ENCODE results near the gene RCHY1. TPM values are rescaled to one million over a fixed set of nuclear protein-coding genes. Genes with fewer than 3 reads are reported as not detected.
"Not testable (repeated sequence)": the region's sequence is repeated elsewhere in the genome, so short reads cannot be mapped to it uniquely, and the experiment has no call there.

Gene RCHY1
- total and polyA plus RNA-seq, 2 donors (not counting 3 experiments of a cell fraction or from before 2014, with no cell fraction given), result 21.1 to 30.9 TPM

GRCh38 chr4:75544870-75545269 lies 30.7 kb upstream of the RCHY1 start:
- ChIA-PET POLR2A (no interaction called here), CTCF (no interaction called here)
- Histone ChIP-seq H3K9ac (replicated peaks; ENCODE audit: extremely low read depth, insufficient read depth, low read length) (no peak overlapping the region), H3K36me3 (ENCODE audit: control insufficient read depth in 2 of 2, extremely low read depth in 1 of 2, insufficient read depth in 2 of 2, low read length in 2 of 2) (no peaks in the 10 kb centered on the region), H3K27me3 (ENCODE audit: control insufficient read depth in 2 of 2, insufficient read depth in 2 of 2, low read length in 2 of 2) (no peaks in the 10 kb centered on the region), H4K20me1 (replicated peaks; ENCODE audit: control insufficient read depth, extremely low read depth, insufficient read depth, low read length) (no peaks in the 10 kb centered on the region), H3K4me2 (ENCODE audit: insufficient read depth, low read length) (no peak overlapping the region), H3K4me3 (replicated peaks in 1 of 3; ENCODE audit: insufficient read depth in 1 of 3, low read depth in 1 of 3, low read length in 3 of 3) (no peak overlapping the region), H3K4me1 (ENCODE audit: control insufficient read depth, extremely low read depth, insufficient read depth, low read length) (no peaks in the 10 kb centered on the region), H3K79me2 (ENCODE audit: control insufficient read depth, insufficient read depth, low read length) (no peaks in the 10 kb centered on the region), H2AFZ (ENCODE audit: low read depth, low read length) (no peak overlapping the region), H3K27ac (ENCODE audit: insufficient read depth, low read depth, low read length) (no peak overlapping the region), H3K9me3 (replicated peaks; ENCODE audit: control insufficient read depth, insufficient read depth, low read length) (no peaks in the 10 kb centered on the region), H3K9me1 (replicated peaks; ENCODE audit: control insufficient read depth, extremely low read depth, insufficient read depth, low read length) (no peaks in the 10 kb centered on the region)
- dilution Hi-C loops (cut with MboI; ENCODE audit: extremely low pct_ligation_motif_present, low sequenced_read_pairs) (no loop called here), intact Hi-C loops (cut with micrococcal nuclease) (no loop called here)
- no TSS peak for BruUV-seq (replicated peaks)
- TF ChIP-seq POLR2AphosphoS5 (IDR thresholded peaks at IDR 0.05; ENCODE audit: insufficient read depth, low read depth, low read length) (no peak), GATA2 (IDR thresholded peaks at IDR 0.05; ENCODE audit: insufficient read depth, insufficient read length, low read depth, low read length) (no peak), MYC (IDR thresholded peaks at IDR 0.05; ENCODE audit: low read depth, low read length) (no peak), JUN (IDR thresholded peaks at IDR 0.05; ENCODE audit: borderline replicate concordance, insufficient read depth, insufficient read length, low read depth) (no peak)
- TF ChIP-seq, protein P1, sequence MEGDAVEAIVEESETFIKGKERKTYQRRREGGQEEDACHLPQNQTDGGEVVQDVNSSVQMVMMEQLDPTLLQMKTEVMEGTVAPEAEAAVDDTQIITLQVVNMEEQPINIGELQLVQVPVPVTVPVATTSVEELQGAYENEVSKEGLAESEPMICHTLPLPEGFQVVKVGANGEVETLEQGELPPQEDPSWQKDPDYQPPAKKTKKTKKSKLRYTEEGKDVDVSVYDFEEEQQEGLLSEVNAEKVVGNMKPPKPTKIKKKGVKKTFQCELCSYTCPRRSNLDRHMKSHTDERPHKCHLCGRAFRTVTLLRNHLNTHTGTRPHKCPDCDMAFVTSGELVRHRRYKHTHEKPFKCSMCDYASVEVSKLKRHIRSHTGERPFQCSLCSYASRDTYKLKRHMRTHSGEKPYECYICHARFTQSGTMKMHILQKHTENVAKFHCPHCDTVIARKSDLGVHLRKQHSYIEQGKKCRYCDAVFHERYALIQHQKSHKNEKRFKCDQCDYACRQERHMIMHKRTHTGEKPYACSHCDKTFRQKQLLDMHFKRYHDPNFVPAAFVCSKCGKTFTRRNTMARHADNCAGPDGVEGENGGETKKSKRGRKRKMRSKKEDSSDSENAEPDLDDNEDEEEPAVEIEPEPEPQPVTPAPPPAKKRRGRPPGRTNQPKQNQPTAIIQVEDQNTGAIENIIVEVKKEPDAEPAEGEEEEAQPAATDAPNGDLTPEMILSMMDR (IDR thresholded peaks at IDR 0.05; ENCODE audit: extremely low read depth in 1 of 2, insufficient read depth in 1 of 2, low read depth in 1 of 2, low read length in 2 of 2), result no peak
- no peak for FAIRE-seq
- DNase-seq (ENCODE audit: low read depth, low spot score), result no peak

DNA sequence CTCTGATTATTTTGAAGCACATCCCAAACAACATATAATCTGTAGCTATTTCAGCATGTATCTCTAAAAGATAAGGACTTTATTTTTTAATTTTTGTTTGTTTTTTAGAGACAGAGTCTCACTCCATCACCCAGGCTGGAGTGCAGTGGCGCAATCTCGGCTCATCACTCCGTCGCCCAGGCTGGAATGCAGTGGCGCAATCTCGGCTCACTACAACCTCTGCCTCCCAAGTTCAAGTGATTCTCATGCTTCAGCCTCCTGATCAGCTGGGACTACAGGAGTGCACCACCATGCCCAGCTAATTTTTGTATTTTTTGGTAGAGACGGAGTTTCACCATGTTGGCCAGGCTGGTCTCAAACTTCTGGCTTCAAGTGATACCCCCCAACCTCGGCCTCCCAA lies 30.0 kb upstream of the RCHY1 start:
- FAIRE-seq; H3K9me1 ChIP-seq (replicated peaks; ENCODE audit: control insufficient read depth, extremely low read depth, insufficient read depth, low read length); H3K9me3 ChIP-seq (replicated peaks; ENCODE audit: control insufficient read depth, insufficient read depth, low read length); dilution Hi-C loops (cut with MboI; ENCODE audit: extremely low pct_ligation_motif_present, low sequenced_read_pairs); H3K36me3 ChIP-seq (ENCODE audit: control insufficient read depth in 2 of 2, extremely low read depth in 1 of 2, insufficient read depth in 2 of 2, low read length in 2 of 2); H3K4me2 ChIP-seq (ENCODE audit: insufficient read depth, low read length); BruUV-seq (replicated peaks); POLR2A ChIA-PET; CTCF ChIA-PET; H3K27ac ChIP-seq (ENCODE audit: insufficient read depth, low read depth, low read length); H4K20me1 ChIP-seq (replicated peaks; ENCODE audit: control insufficient read depth, extremely low read depth, insufficient read depth, low read length); H3K9ac ChIP-seq (replicated peaks; ENCODE audit: extremely low read depth, insufficient read depth, low read length); H3K4me3 ChIP-seq (replicated peaks in 1 of 3; ENCODE audit: insufficient read depth in 1 of 3, low read depth in 1 of 3, low read length in 3 of 3); H2AFZ ChIP-seq (ENCODE audit: low read depth, low read length); intact Hi-C loops (cut with micrococcal nuclease); H3K79me2 ChIP-seq (ENCODE audit: control insufficient read depth, insufficient read depth, low read length); H3K4me1 ChIP-seq (ENCODE audit: control insufficient read depth, extremely low read depth, insufficient read depth, low read length); H3K27me3 ChIP-seq (ENCODE audit: control insufficient read depth in 2 of 2, insufficient read depth in 2 of 2, low read length in 2 of 2); DNase-seq (ENCODE audit: low read depth, low spot score): not testable (repeated sequence)

Measured in endothelial cell of umbilical vein (primary cell).